ENCODE results near the gene ASPHD2.
"Not testable (repeated sequence)": the region's sequence is repeated elsewhere in the genome, so short reads cannot be mapped to it uniquely, and the experiment has no call there.

Gene ASPHD2

GRCh38 chr22:26428515-26429457, at the start of gene ASPHD2:
Gene ASPHD2, plus strand, starts transcription at chr22:26429260. Its CDS starts 4,356 bp downstream, at chr22:26433616.
- peak; percentile 55 for DNase-seq (ENCODE audit: low read depth)

DNA sequence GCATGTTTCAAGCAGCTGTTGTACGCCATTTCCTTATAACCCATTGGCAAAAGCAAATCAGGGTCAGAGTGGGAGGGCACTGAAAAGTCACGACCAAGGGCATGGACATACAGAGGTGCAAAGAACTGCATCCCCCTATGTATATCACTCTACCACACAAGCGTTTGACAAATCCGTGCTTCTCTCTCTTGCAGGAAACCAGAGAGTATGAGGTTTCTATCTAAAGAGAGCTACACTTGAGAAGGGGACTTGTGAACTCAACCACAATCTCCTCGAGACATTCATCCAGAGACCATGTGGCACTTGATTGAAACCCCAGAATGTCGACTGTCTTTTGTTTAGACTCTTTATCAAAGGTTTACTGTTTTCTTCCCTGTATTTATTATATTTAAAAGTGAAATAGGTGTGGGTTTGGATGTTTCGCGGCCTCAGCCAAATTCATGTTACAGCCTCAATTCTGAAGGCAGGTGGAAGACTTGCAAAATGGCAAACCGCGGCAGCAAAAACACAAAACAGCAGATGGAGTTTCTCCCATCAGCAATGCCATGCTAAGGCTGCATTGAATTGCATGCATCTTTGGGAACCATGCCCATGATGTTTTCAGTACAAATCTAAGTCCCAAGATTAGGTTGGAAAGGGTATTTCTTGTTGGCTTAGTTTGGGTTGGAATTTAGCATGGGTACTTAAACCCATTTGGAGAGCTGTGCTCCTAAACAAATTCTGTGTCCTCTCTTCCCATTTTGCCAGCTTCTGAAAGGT, 48.8 kb upstream of the ASPHD2 start:
- DNase-seq (ENCODE audit: low read depth), result no peak

GRCh38 chr22:26382782-26383181, 46.3 kb upstream of the ASPHD2 start:
- DNase-seq (ENCODE audit: low read depth), result no peak

DNA sequence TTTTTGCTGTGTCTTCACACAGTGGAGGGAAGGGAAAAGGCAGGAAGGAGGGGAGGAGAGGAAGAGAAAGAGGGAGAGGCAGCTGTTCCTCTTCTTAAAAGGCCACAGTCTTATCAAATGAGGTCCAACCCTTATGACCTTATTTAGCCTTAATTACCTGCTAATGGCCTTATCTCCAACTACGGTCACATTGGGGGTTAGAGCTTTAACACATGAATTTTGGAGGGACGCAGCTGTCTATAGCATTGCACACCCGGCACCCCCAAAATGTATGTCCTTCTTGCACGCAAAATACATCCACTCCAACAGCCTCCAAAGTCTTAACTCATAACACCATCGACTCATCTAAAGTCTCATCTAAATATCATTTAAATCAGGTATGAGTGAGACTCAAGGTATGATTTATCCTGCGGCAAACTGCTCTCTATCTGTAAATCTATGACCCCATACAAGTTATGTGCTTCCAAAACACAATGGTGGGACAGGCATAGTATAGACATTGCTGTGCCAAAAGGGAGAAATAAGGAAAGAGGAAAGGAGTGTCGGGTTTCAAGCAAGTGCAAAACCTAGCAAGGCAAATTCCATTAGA, 45.0 kb upstream of the ASPHD2 start:
- no peak for DNase-seq (ENCODE audit: low read depth)

DNA sequence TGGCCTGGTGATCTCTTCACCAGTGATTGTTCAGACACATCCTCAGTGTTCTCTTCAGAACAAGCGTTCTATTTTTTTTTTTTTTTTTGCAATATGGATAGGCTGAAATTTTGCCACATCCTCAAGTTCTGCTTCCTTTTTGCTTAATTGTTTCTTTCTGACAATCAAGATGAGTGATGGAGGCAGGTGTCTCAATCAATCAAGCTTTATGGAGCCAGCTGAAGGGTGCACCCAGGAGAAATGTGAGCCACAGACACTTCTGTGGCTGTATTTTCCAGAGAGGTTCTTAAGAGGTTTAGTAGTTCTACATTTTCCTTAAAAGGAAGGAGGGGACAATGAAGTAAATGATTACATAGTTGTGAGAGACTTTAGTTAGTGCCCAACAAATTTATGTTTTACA, 43.9 kb upstream of the ASPHD2 start:
- no peak for DNase-seq (ENCODE audit: low read depth)

- no peak for DNase-seq (ENCODE audit: low read depth)
Measured at GRCh38 chr22:26389125-26389524, 39.9 kb upstream of the ASPHD2 start.

GRCh38 chr22:26391091-26391490, 38.0 kb upstream of the ASPHD2 start:
- no peak for DNase-seq (ENCODE audit: low read depth)

DNA sequence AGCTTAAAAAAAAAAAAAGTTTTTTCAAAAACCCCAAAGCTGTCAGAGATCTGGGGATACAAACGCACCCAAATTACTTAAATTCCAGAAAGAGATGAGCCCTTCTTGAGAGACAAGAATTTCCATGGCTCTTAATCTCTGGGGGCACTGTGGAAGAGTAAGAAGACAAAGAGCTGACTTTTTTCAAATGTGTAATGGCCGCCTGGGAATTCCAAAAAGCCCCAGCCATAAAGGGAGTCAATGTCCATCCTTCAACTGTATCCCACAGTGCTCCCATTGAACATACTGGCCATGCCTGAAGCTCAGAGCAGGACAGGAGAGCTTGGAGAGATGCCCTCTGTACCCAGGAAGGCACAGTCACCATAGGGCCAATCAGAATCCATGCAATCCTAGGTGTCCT, 37.4 kb upstream of the ASPHD2 start:
- DNase-seq (ENCODE audit: low read depth), result no peak

DNA sequence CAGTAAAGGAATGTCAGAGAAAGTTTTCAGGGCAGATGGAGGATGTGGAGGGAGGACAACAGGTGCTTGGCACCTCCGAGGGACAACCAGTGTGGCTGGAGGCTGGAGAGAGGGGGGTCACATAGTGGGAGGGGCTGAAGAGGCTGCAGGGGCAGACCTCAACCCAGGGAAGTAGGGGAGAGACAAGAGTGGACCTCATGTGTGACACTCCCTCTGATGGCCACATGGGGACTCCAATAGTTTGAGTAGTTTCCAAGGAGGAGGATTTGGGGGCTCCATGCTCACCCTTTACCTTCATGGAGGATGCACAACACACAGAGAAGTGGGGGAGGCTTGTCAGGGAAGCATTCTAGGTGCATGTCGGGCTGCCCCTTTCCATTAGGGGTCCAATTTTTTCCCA, 35.1 kb upstream of the ASPHD2 start:
- DNase-seq (ENCODE audit: low read depth), result no peak

DNA sequence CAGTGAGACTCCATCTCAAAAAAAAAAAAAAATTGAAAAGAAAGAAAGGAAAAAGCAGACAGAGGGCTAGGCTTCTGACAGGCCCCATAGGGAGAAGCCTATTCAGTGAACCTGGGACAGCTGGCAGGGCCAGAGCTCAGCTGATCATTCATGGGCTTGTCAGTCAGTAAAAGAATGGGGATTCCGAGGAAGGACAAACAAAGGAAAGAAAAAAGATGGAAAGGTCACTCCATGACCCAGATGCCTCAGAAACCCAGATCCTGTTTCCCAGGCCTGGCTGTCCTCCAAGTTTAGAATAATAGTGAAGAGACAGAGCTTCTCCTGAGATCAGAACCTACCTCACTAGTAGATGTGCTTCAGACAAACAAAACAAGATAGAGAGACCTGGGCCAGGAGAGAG, 34.3 kb upstream of the ASPHD2 start:
- no peak for DNase-seq (ENCODE audit: low read depth)

DNA sequence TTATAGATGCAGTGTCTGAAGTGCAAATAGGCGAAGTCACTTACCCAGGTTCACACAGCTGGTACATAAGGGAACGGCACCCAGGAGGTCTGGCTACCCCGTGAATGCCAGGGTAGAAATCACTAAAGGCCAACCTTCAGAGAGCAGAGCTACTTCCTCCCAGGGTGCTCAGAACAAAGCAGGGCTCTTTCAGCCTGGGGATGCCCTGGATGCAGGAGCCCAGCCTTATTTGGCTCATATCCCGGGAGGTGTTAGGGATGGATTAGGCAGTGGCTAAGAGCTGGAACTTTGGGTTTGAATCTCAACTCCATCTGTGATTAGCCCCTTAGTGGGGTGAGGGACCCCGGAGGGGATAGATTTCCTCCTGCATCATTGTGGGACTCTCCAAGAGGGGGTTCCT, 33.1 kb upstream of the ASPHD2 start:
- DNase-seq (ENCODE audit: low read depth), result no peak

DNA sequence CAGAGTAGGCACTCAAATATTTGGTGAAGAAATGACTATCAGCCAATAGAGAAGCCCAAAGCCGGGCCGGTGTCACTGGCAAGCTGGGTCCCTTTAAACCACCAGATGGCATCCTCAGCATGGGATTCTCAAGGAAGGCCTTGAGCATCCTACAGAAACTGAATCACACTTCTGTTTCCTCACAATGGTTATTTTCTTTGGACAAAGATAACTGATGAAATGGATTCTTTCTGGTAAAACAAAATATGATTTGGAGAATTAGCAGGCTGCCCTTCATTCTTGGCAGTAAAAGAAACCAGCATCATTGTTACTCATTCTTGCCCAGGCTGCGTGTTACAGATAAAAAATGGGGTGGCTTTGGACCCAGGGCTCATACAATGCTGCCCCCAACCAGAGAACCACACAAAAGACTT, 30.3 kb upstream of the ASPHD2 start:
- peak; percentile 25 for DNase-seq (ENCODE audit: low read depth)

- DNase-seq (ENCODE audit: low read depth), result no peak
Measured at GRCh38 chr22:26399289-26399688, 29.8 kb upstream of the ASPHD2 start.

DNA sequence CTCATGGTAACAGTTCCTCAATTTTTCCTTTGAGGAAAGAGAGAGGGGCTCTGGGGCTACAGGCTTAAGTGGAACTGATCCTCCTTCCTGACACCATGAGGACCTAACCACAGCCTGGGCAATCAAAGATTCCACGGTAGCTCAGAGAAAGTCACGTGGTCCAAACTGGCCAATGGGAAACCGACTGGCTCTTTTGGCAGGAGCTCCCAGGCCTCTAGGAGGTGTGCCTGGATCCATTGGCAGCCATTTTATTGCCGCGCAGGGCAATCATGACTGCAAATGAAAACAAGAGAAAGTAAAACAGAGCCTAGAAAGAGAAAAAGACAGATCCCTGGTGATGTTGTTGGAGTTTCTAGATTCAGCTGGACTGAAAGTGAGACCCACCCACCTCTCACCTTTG, 27.3 kb upstream of the ASPHD2 start:
- no peak for DNase-seq (ENCODE audit: low read depth)

- no peak for DNase-seq (ENCODE audit: low read depth)
Measured at GRCh38 chr22:26404851-26405421, 24.1 kb upstream of the ASPHD2 start.

DNA sequence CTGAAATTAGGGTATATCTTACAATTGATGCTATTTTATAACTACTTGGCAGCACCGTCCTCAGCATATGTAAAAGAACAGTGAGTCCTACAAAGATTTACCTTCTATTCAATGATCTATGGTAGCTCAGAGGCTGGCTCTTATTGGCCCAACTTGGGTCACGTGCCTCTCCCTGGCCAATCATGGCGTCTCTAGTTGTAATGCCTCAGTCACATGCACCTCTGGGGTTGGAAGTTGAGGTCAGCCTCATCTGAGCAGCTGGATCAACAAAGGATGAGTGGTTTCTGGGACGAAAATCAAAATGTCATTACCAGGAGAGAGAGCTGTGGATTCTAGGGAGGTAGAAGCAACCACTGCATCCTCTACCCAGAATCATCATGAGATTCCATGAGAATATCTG, 22.9 kb upstream of the ASPHD2 start:
- no peak for DNase-seq (ENCODE audit: low read depth)

- not testable (repeated sequence) for DNase-seq (ENCODE audit: low read depth)
Measured at GRCh38 chr22:26408562-26409220, 20.4 kb upstream of the ASPHD2 start.

- no peak for DNase-seq (ENCODE audit: low read depth)
Measured at GRCh38 chr22:26409719-26410335, 19.2 kb upstream of the ASPHD2 start.

- no peak for DNase-seq (ENCODE audit: low read depth)
Measured at GRCh38 chr22:26410386-26410785, 18.7 kb upstream of the ASPHD2 start.

DNA sequence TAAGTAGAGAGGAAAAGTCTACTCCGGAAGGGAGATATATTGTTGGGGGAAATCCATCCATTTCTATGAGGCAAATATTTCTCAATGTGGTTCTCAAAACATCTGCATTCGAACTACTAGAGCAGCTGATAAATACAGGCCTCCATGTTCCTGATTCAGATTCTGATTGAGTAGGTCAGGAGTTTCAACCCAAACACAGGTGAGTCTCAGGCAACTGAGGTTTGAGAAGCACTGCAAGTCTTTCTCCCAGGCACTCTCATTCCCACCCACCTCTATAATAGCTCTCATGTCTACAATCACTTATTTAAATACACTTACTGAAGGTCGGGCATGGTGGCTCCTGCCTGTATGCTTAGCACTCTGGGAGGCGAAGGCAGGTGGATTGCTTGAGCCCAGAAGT, 14.7 kb upstream of the ASPHD2 start:
- no peak for DNase-seq (ENCODE audit: low read depth)

- DNase-seq (ENCODE audit: low read depth), result no peak
Measured at GRCh38 chr22:26416256-26416655, 12.8 kb upstream of the ASPHD2 start.
